Measurements from ENCODE around the gene TEK.
A peak's percentile ranks its signal among the peaks of the same experiment; 100 is the strongest.
"Not testable (repeated sequence)": the region's sequence is repeated elsewhere in the genome, so short reads cannot be mapped to it uniquely, and the experiment has no call there.

The TEK gene

GRCh38 chr9:27212621-27213020 lies 103.6 kb downstream of the TEK start:
- no peak for DNase-seq (ENCODE audit: low read depth, low spot score)

GRCh38 chr9:27227192-27227591 lies 118.2 kb downstream of the TEK start:
- no peak for DNase-seq (ENCODE audit: low read depth, low spot score)

- DNase-seq (ENCODE audit: low read depth, low spot score) = not testable (repeated sequence)
Measured at GRCh38 chr9:27239648-27240047, 130.6 kb downstream of the TEK start.

- peak; percentile 28 for DNase-seq (ENCODE audit: low read depth, low spot score)
Measured at GRCh38 chr9:27247756-27248155, 138.7 kb downstream of the TEK start.

- DNase-seq (ENCODE audit: low read depth, low spot score) = no peak
Measured at GRCh38 chr9:27248702-27249101, 139.7 kb downstream of the TEK start.

- DNase-seq (ENCODE audit: low read depth, low spot score) = no peak
Measured at GRCh38 chr9:27258662-27259061, 149.6 kb downstream of the TEK start.

- DNase-seq (ENCODE audit: low read depth, low spot score) = no peak
Measured at GRCh38 chr9:27260789-27261516, 151.9 kb downstream of the TEK start.

- no peak for DNase-seq (ENCODE audit: low read depth, low spot score)
Measured at GRCh38 chr9:27261517-27262211, 152.6 kb downstream of the TEK start.

GRCh38 chr9:27272103-27272502 lies 163.1 kb downstream of the TEK start:
- no peak for DNase-seq (ENCODE audit: low read depth, low spot score)

GRCh38 chr9:27273186-27273585 lies 164.2 kb downstream of the TEK start:
- no peak for DNase-seq (ENCODE audit: low read depth, low spot score)

GRCh38 chr9:27276193-27277030 lies 167.4 kb downstream of the TEK start:
- no peak for DNase-seq (ENCODE audit: low read depth, low spot score)

GRCh38 chr9:27278374-27278773 lies 169.3 kb downstream of the TEK start:
- no peak for DNase-seq (ENCODE audit: low read depth, low spot score)

- no peak for DNase-seq (ENCODE audit: low read depth, low spot score)
Measured at GRCh38 chr9:27279611-27280010, 170.6 kb downstream of the TEK start.

Data from iPS DF 19.7 (cell line).